HEK293 (cell line): Measurements from ENCODE around the gene STMP1.

Experiments
- CTCF ChIA-PET: fragments of 350-600 bp; formaldehyde crosslinking; extraction: SDS; loops from one replicate; lab custom pipeline; 2021; ENCODE audit warnings: antibody characterized with exemption; lab: Yijun Ruan, JAX
- POLR2A ChIA-PET: fragments of 300-600 bp; formaldehyde crosslinking; extraction: SDS; loops from one replicate; lab custom pipeline; 2020; ENCODE audit warnings: antibody characterized with exemption, inconsistent platforms; lab: Yijun Ruan, JAX
- H3K27ac ChIP-seq: fragments of 200-500 bp; sonication (Bioruptor generic); 2 replicates; pipeline ENCODE4 v1.5.1; 2014; ENCODE audit warnings: low read depth, low read length, control low read depth, inconsistent platforms; ENCODE audit errors: extremely low read depth
- H3K36me3 ChIP-seq, 2 experiments: fragments of 200-500 bp in 1 of 2; sonication (Bioruptor generic) in 1 of 2; 1 replicate in 1 of 2; 2 replicates in 1 of 2; pipeline ENCODE4 v1.5.1; 2014 to 2017; ENCODE audit warnings: inconsistent platforms in 2 of 2, low read length in 2 of 2; ENCODE audit not compliant: control insufficient read depth in 2 of 2, insufficient read depth in 1 of 2
- H3K4me1 ChIP-seq: fragments of 200-500 bp; sonication (Bioruptor generic); 2 replicates; pipeline ENCODE4 v1.5.1; 2014; ENCODE audit warnings: mild to moderate bottlenecking, low read length, inconsistent platforms; ENCODE audit not compliant: control insufficient read depth, insufficient read depth
- H3K4me3 ChIP-seq: 2 replicates; pipeline ENCODE4 v1.5.1; 2011; ENCODE audit warnings: low read depth, mild to moderate bottlenecking, control low read depth, low read length, moderate library complexity
- H3K9me3 ChIP-seq: fragments of 200-500 bp; sonication (Bioruptor generic); 2 replicates; pipeline ENCODE4 v1.5.1; 2014; ENCODE audit warnings: low read depth, low read length, inconsistent platforms; ENCODE audit not compliant: control insufficient read depth, insufficient read depth
- AEBP2 ChIP-seq: fragments of 450-650 bp; formaldehyde crosslinking; IDR thresholded peaks from 2 replicates; pipeline ENCODE4 v1.5.1; 2016; ENCODE audit warnings: missing biosample characterization, missing genetic modification characterization, borderline replicate concordance
- MYNN ChIP-seq: fragments of 450-650 bp; formaldehyde crosslinking; IDR thresholded peaks from 2 replicates; pipeline ENCODE4 v1.5.1; 2016; ENCODE audit warnings: missing biosample characterization, missing genetic modification characterization, borderline replicate concordance
- OVOL3 ChIP-seq: fragments of 450-650 bp; formaldehyde crosslinking; IDR thresholded peaks from 2 replicates; pipeline ENCODE4 v1.5.1; 2016; ENCODE audit warnings: missing biosample characterization, missing genetic modification characterization
- ZBTB6 ChIP-seq: fragments of 450-650 bp; formaldehyde crosslinking; IDR thresholded peaks from 2 replicates; pipeline ENCODE4 v1.5.1; 2017; ENCODE audit warnings: missing biosample characterization, missing genetic modification characterization
- ZFP37 ChIP-seq: fragments of 450-650 bp; formaldehyde crosslinking; IDR thresholded peaks from 2 replicates; pipeline ENCODE4 v1.5.1; 2016; ENCODE audit warnings: missing biosample characterization, missing genetic modification characterization
- ZNF121 ChIP-seq: fragments of 450-650 bp; formaldehyde crosslinking; IDR thresholded peaks from 2 replicates; pipeline ENCODE4 v1.5.1; 2016; ENCODE audit warnings: missing biosample characterization, missing genetic modification characterization
- ZNF138 ChIP-seq: fragments of 450-650 bp; formaldehyde crosslinking; IDR thresholded peaks from 2 replicates; pipeline ENCODE4 v1.5.1; 2016; ENCODE audit warnings: missing biosample characterization, missing genetic modification characterization, borderline replicate concordance
- ZNF174 ChIP-seq: fragments of 450-650 bp; formaldehyde crosslinking; IDR thresholded peaks from 2 replicates; pipeline ENCODE4 v1.5.0; 2017; ENCODE audit warnings: missing biosample characterization, mild to moderate bottlenecking, missing genetic modification characterization
- ZNF214 ChIP-seq: fragments of 450-650 bp; formaldehyde crosslinking; IDR thresholded peaks from 2 replicates; pipeline ENCODE4 v1.5.1; 2017; ENCODE audit warnings: missing biosample characterization, mild to moderate bottlenecking, missing genetic modification characterization, borderline replicate concordance
- ZNF24 ChIP-seq: fragments of 450-650 bp; formaldehyde crosslinking; IDR thresholded peaks from 2 replicates; pipeline ENCODE4 v1.5.1; 2016; ENCODE audit warnings: missing biosample characterization, missing genetic modification characterization
- ZNF335 ChIP-seq: fragments of 450-650 bp; formaldehyde crosslinking; conservative IDR thresholded peaks from 2 replicates; pipeline ENCODE4 v1.5.1; 2016; ENCODE audit warnings: missing biosample characterization, missing genetic modification characterization
- ZNF37A ChIP-seq: fragments of 450-650 bp; IDR thresholded peaks from 2 replicates; pipeline ENCODE4 v1.5.1; 2018; ENCODE audit warnings: missing biosample characterization, missing genetic modification characterization
- ZNF623 ChIP-seq: fragments of 450-650 bp; formaldehyde crosslinking; IDR thresholded peaks from 2 replicates; pipeline ENCODE4 v1.5.1; 2016; ENCODE audit warnings: missing biosample characterization, missing genetic modification characterization
- ZNF785 ChIP-seq: fragments of 450-650 bp; formaldehyde crosslinking; IDR thresholded peaks from 2 replicates; pipeline ENCODE4 v1.5.1; 2016; ENCODE audit warnings: missing biosample characterization, missing genetic modification characterization
- TF ChIP-seq, protein P1 (sequence below): fragments of 450-650 bp; formaldehyde crosslinking; IDR thresholded peaks from 2 replicates; pipeline ENCODE4 v1.5.1; 2016; ENCODE audit warnings: missing biosample characterization, missing genetic modification characterization
- TF ChIP-seq, protein P2 (sequence below): fragments of 450-650 bp; formaldehyde crosslinking; conservative IDR thresholded peaks from 2 replicates; pipeline ENCODE4 v1.5.1; 2016; ENCODE audit warnings: low read depth, missing biosample characterization, missing genetic modification characterization
- TF ChIP-seq, protein P3 (sequence below): fragments of 450-650 bp; formaldehyde crosslinking; IDR thresholded peaks from 2 replicates; pipeline ENCODE4 v1.5.1; 2016; ENCODE audit warnings: missing biosample characterization, missing genetic modification characterization
- TF ChIP-seq, protein P4 (sequence below): fragments of 450-650 bp; formaldehyde crosslinking; IDR thresholded peaks from 2 replicates; pipeline ENCODE4 v1.5.1; 2016; ENCODE audit warnings: missing biosample characterization, missing genetic modification characterization

Gene STMP1

DNA sequence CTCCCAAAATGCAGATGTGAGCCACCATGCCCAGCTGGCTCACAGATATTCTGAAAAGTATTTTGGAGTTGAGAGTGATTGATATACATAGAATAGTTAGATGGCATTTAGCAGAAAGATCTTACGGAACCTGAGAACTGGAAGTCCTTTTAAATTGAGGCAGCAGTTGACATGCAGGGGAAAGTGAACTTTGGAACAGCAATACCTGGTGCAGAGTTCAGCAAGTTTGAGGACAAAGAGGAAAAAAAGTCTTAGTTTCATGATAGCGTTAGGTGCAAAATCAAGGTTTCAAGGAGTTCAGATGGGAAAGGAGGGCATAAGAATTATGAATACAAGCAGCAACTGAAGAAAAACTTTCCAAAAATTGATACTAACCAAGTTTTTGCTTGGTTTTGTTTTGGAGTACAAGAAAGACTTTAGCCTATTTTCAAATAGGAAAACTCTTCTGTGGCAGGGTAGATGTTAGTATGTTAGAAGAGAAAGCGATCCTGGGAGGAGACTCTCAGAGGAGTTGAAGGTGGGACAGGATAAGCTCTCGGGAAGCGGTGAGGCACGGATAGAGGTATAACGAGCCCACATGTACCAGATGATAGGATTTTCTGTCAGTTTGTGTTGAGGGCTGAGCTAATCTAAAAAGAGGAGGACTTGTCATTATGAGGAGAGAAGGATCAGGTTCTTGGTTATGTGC is 28.0 kb upstream of the STMP1 start:
- ChIA-PET CTCF (interaction anchor here (0.6 to 1.7 kb wide), 3 partner anchors 11 to 348 kb away, joined by 3 to 10 read pairs (median 4); no protein-coding TSS in a partner anchor), POLR2A (no interaction called here)
- H3K4me3 ChIP-seq: no peak overlapping the region
- H3K9me3 ChIP-seq: no peaks in the 10 kb centered on the region
- peaks cover 62 to 87% of the 10 kb centered on the region in 2 experiments for H3K36me3 ChIP-seq
- H3K4me1 ChIP-seq: no peaks in the 10 kb centered on the region
- H3K27ac ChIP-seq: no peak overlapping the region
- TF ChIP-seq, protein P1, sequence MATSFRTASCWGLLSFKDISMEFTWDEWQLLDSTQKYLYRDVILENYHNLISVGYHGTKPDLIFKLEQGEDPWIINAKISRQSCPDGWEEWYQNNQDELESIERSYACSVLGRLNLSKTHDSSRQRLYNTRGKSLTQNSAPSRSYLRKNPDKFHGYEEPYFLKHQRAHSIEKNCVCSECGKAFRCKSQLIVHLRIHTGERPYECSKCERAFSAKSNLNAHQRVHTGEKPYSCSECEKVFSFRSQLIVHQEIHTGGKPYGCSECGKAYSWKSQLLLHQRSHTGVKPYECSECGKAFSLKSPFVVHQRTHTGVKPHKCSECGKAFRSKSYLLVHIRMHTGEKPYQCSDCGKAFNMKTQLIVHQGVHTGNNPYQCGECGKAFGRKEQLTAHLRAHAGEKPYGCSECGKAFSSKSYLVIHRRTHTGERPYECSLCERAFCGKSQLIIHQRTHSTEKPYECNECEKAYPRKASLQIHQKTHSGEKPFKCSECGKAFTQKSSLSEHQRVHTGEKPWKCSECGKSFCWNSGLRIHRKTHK (tag by site-specific recombination): no peak
- TF ChIP-seq ZBTB6 (tag by site-specific recombination): no peak
- TF ChIP-seq ZNF785 (tag by site-specific recombination): no peak
- no peak for TF ChIP-seq ZFP37 (tag by site-specific recombination)
- TF ChIP-seq ZNF623 (tag by site-specific recombination): no peak
- TF ChIP-seq ZNF24 (tag by site-specific recombination): no peak
- TF ChIP-seq, protein P2, sequence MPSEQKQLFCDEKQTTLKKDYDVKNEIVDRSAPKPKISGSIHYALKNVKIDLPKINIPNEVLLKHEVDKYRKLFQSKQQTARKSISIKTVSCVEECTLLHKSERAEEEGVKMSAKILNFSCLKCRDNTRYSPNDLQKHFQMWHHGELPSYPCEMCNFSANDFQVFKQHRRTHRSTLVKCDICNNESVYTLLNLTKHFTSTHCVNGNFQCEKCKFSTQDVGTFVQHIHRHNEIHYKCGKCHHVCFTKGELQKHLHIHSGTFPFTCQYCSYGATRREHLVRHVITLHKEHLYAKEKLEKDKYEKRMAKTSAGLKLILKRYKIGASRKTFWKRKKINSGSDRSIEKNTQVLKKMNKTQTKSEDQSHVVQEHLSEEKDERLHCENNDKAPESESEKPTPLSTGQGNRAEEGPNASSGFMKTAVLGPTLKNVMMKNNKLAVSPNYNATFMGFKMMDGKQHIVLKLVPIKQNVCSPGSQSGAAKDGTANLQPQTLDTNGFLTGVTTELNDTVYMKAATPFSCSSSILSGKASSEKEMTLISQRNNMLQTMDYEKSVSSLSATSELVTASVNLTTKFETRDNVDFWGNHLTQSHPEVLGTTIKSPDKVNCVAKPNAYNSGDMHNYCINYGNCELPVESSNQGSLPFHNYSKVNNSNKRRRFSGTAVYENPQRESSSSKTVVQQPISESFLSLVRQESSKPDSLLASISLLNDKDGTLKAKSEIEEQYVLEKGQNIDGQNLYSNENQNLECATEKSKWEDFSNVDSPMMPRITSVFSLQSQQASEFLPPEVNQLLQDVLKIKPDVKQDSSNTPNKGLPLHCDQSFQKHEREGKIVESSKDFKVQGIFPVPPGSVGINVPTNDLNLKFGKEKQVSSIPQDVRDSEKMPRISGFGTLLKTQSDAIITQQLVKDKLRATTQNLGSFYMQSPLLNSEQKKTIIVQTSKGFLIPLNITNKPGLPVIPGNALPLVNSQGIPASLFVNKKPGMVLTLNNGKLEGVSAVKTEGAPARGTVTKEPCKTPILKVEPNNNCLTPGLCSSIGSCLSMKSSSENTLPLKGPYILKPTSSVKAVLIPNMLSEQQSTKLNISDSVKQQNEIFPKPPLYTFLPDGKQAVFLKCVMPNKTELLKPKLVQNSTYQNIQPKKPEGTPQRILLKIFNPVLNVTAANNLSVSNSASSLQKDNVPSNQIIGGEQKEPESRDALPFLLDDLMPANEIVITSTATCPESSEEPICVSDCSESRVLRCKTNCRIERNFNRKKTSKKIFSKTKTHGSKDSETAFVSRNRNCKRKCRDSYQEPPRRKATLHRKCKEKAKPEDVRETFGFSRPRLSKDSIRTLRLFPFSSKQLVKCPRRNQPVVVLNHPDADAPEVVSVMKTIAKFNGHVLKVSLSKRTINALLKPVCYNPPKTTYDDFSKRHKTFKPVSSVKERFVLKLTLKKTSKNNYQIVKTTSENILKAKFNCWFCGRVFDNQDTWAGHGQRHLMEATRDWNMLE (tag by site-specific recombination): no peak
- TF ChIP-seq ZNF138: no peak
- TF ChIP-seq, protein P3, sequence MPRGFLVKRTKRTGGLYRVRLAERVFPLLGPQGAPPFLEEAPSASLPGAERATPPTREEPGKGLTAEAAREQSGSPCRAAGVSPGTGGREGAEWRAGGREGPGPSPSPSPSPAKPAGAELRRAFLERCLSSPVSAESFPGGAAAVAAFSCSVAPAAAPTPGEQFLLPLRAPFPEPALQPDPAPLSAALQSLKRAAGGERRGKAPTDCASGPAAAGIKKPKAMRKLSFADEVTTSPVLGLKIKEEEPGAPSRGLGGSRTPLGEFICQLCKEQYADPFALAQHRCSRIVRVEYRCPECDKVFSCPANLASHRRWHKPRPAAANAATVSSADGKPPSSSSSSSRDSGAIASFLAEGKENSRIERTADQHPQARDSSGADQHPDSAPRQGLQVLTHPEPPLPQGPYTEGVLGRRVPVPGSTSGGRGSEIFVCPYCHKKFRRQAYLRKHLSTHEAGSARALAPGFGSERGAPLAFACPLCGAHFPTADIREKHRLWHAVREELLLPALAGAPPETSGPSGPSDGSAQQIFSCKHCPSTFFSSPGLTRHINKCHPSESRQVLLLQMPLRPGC (tag by site-specific recombination): no peak
- TF ChIP-seq MYNN (tag by site-specific recombination): no peak
- TF ChIP-seq, protein P4, sequence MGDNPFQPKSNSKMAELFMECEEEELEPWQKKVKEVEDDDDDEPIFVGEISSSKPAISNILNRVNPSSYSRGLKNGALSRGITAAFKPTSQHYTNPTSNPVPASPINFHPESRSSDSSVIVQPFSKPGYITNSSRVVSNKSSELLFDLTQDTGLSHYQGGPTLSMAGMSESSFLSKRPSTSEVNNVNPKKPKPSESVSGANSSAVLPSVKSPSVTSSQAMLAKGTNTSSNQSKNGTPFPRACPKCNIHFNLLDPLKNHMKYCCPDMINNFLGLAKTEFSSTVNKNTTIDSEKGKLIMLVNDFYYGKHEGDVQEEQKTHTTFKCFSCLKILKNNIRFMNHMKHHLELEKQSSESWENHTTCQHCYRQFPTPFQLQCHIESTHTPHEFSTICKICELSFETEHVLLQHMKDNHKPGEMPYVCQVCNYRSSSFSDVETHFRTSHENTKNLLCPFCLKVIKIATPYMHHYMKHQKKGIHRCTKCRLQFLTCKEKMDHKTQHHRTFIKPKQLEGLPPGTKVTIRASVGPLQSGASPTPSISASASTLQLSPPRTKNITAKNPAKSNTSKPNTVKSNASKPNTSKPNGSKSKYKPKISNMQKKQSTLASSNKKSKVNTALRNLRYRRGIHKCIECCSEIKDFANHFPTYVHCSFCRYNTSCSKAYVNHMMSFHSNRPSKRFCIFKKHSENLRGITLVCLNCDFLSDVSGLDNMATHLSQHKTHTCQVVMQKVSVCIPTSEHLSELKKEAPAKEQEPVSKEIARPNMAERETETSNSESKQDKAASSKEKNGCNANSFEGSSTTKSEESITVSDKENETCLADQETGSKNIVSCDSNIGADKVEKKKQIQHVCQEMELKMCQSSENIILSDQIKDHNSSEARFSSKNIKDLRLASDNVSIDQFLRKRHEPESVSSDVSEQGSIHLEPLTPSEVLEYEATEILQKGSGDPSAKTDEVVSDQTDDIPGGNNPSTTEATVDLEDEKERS (tag by site-specific recombination): no peak
- no peak for TF ChIP-seq ZNF174
- no peak for TF ChIP-seq ZNF121 (tag by site-specific recombination)
- no peak for TF ChIP-seq ZNF335 (tag by site-specific recombination)
- no peak for TF ChIP-seq ZNF214
- no peak for TF ChIP-seq OVOL3 (tag by site-specific recombination)
- no peak for TF ChIP-seq ZNF37A (tag by site-specific recombination)
- no peak for TF ChIP-seq AEBP2 (tag by site-specific recombination)
